ENCODE measurements around the gene SERPINA5. TPM values are rescaled to one million over a fixed set of nuclear protein-coding genes. Genes with fewer than 3 reads are reported as not detected.
"Not testable (repeated sequence)": the region's sequence is repeated elsewhere in the genome, so short reads cannot be mapped to it uniquely, and the experiment has no call there.

The SERPINA5 gene
- total RNA-seq, 2 experiments from 2014 or later, result not detected

- no peaks in the 10 kb centered on the region for H3K9me3 Mint-ChIP-seq
- DNase-seq, result no peak
- no peaks in the 10 kb centered on the region for H3K27me3 Mint-ChIP-seq
- no peak overlapping the region for H3K27ac Mint-ChIP-seq
- ChIA-PET CTCF (no interaction called here), POLR2A (no interaction called here)
- no peaks in the 10 kb centered on the region for H3K36me3 Mint-ChIP-seq (ENCODE audit: low read depth)
- no peak overlapping the region for H3K4me3 Mint-ChIP-seq
- H3K4me1 Mint-ChIP-seq, result no peaks in the 10 kb centered on the region
Measured at GRCh38 chr14:94573475-94574277, 7.5 kb upstream of the SERPINA5 start.

DNA sequence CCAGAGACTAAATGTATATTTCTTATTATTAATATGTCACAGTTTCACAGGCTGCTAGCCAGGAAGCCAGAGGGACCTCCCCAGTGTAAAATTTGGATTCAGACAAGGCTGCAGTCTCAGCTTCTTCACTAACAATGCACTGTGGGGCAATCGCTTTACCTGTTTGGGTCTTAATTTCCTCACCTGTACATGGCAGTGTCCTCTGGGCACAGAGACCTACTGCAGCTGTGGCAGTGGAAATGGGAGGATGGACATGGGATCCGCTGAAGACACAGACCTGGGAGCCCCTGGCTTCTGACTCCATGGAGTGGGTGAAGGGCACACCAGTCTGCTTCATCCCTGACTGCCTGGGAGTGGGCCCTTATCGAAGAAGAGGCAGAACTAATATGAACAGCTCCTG lies 6.9 kb upstream of the SERPINA5 start:
- Mint-ChIP-seq H3K4me3 (no peak overlapping the region), H3K4me1 (no peaks in the 10 kb centered on the region), H3K27ac (no peak overlapping the region), H3K9me3 (no peaks in the 10 kb centered on the region), H3K36me3 (ENCODE audit: low read depth) (no peaks in the 10 kb centered on the region), H3K27me3 (no peaks in the 10 kb centered on the region)
- ChIA-PET CTCF (no interaction called here), POLR2A (no interaction called here)
- no peak for DNase-seq

- DNase-seq, result no peak
- H3K4me1 Mint-ChIP-seq, result no peaks in the 10 kb centered on the region
Measured at GRCh38 chr14:94575730-94576585, 5.3 kb upstream of the SERPINA5 start.

GRCh38 chr14:94577472-94577871 lies 3.8 kb upstream of the SERPINA5 start:
- H3K4me1 Mint-ChIP-seq; H3K27ac Mint-ChIP-seq; H3K27me3 Mint-ChIP-seq; H3K4me3 Mint-ChIP-seq; H3K36me3 Mint-ChIP-seq (ENCODE audit: low read depth); POLR2A ChIA-PET; H3K9me3 Mint-ChIP-seq; CTCF ChIA-PET; DNase-seq: not testable (repeated sequence)

More at GRCh38 chr14:94575730-94576585, 5.3 kb upstream of the SERPINA5 start:
- no peak overlapping the region for H3K27ac Mint-ChIP-seq
- no peaks in the 10 kb centered on the region for H3K9me3 Mint-ChIP-seq
- peaks cover 3% of the 10 kb centered on the region for H3K27me3 Mint-ChIP-seq
- H3K4me3 Mint-ChIP-seq, result no peak overlapping the region
- no peaks in the 10 kb centered on the region for H3K36me3 Mint-ChIP-seq (ENCODE audit: low read depth)
- ChIA-PET CTCF (interaction anchor here (0.9 kb wide), 1 partner anchor 27 kb away, joined by 3 read pairs; no protein-coding TSS in a partner anchor), POLR2A (no interaction called here)

GRCh38 chr14:94578712-94579111 lies 2.5 kb upstream of the SERPINA5 start:
- H3K9me3 Mint-ChIP-seq, result no peaks in the 10 kb centered on the region
- no peak overlapping the region for H3K27ac Mint-ChIP-seq
- H3K4me1 Mint-ChIP-seq, result no peaks in the 10 kb centered on the region
- ChIA-PET CTCF (no interaction called here), POLR2A (no interaction called here)
- no peak for DNase-seq
- H3K36me3 Mint-ChIP-seq (ENCODE audit: low read depth), result no peaks in the 10 kb centered on the region
- H3K4me3 Mint-ChIP-seq, result no peak overlapping the region
- H3K27me3 Mint-ChIP-seq, result peaks cover 3% of the 10 kb centered on the region

- no peak overlapping the region for H3K27ac Mint-ChIP-seq
- no peaks in the 10 kb centered on the region for H3K9me3 Mint-ChIP-seq
- H3K36me3 Mint-ChIP-seq (ENCODE audit: low read depth), result no peaks in the 10 kb centered on the region
- H3K4me3 Mint-ChIP-seq, result no peak overlapping the region
- ChIA-PET CTCF (no interaction called here), POLR2A (no interaction called here)
- peaks cover 3% of the 10 kb centered on the region for H3K27me3 Mint-ChIP-seq
- H3K4me1 Mint-ChIP-seq, result no peaks in the 10 kb centered on the region
- no peak for DNase-seq
Measured at GRCh38 chr14:94582199-94582750, 1.0 kb downstream of the SERPINA5 start.

- POLR2A ChIA-PET, result no interaction called here
- no peaks in the 10 kb centered on the region for H3K9me3 Mint-ChIP-seq
- no peaks in the 10 kb centered on the region for H3K4me1 Mint-ChIP-seq
- peaks cover 3% of the 10 kb centered on the region for H3K27me3 Mint-ChIP-seq
- CTCF ChIA-PET, result no interaction called here
- no peak overlapping the region for H3K27ac Mint-ChIP-seq
- no peaks in the 10 kb centered on the region for H3K36me3 Mint-ChIP-seq (ENCODE audit: low read depth)
- no peak overlapping the region for H3K4me3 Mint-ChIP-seq
- no peak for DNase-seq
Measured at GRCh38 chr14:94582851-94583250, 1.6 kb downstream of the SERPINA5 start.

GRCh38 chr14:94583557-94583956 lies 2.3 kb downstream of the SERPINA5 start:
- CTCF ChIA-PET, result no interaction called here
- Mint-ChIP-seq H3K27me3 (peaks cover 3% of the 10 kb centered on the region), H3K9me3 (no peaks in the 10 kb centered on the region), H3K4me1 (no peaks in the 10 kb centered on the region), H3K27ac (no peak overlapping the region), H3K36me3 (ENCODE audit: low read depth) (no peaks in the 10 kb centered on the region), H3K4me3 (no peak overlapping the region)
- DNase-seq, result no peak
- POLR2A ChIA-PET, result no interaction called here

GRCh38 chr14:94584591-94585280 lies 3.5 kb downstream of the SERPINA5 start:
- CTCF ChIA-PET, result no interaction called here
- H3K4me1 Mint-ChIP-seq, result no peaks in the 10 kb centered on the region
- no peaks in the 10 kb centered on the region for H3K9me3 Mint-ChIP-seq
- no peak for DNase-seq
- H3K36me3 Mint-ChIP-seq (ENCODE audit: low read depth), result no peaks in the 10 kb centered on the region
- peaks cover 3% of the 10 kb centered on the region for H3K27me3 Mint-ChIP-seq
- POLR2A ChIA-PET, result no interaction called here
- H3K4me3 Mint-ChIP-seq, result no peak overlapping the region
- H3K27ac Mint-ChIP-seq, result no peak overlapping the region

DNA sequence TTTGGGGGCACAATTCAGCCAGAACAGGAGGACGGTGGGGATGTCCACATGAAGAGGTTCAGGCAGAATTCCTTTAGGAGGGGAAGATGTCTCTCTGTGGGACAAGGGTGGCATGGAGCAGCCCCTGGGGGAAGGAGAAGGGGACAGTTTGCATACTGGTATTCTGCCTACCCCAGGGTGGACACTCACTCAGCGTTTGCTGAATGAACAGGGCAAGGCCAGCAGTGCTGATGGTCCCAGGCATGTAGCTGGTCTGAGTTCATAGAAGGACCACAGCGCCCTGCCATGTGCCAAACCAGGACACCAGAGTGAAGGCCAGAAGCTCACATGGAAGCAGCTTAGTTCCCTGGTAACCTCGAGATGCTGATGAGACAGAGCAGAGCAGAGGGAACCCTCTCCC lies 5.4 kb downstream of the SERPINA5 start:
- Mint-ChIP-seq H3K27me3 (no peaks in the 10 kb centered on the region), H3K27ac (no peak overlapping the region), H3K4me3 (no peak overlapping the region), H3K9me3 (no peaks in the 10 kb centered on the region), H3K4me1 (no peaks in the 10 kb centered on the region), H3K36me3 (ENCODE audit: low read depth) (no peaks in the 10 kb centered on the region)
- ChIA-PET CTCF (no interaction called here), POLR2A (no interaction called here)
- no peak for DNase-seq

GRCh38 chr14:94588311-94588710 lies 7.1 kb downstream of the SERPINA5 start:
- Mint-ChIP-seq H3K9me3 (no peaks in the 10 kb centered on the region), H3K27me3 (no peaks in the 10 kb centered on the region), H3K4me3 (no peak overlapping the region), H3K36me3 (ENCODE audit: low read depth) (no peaks in the 10 kb centered on the region), H3K27ac (no peak overlapping the region), H3K4me1 (no peaks in the 10 kb centered on the region)
- no peak for DNase-seq
- POLR2A ChIA-PET, result no interaction called here
- CTCF ChIA-PET, result no interaction called here

DNA sequence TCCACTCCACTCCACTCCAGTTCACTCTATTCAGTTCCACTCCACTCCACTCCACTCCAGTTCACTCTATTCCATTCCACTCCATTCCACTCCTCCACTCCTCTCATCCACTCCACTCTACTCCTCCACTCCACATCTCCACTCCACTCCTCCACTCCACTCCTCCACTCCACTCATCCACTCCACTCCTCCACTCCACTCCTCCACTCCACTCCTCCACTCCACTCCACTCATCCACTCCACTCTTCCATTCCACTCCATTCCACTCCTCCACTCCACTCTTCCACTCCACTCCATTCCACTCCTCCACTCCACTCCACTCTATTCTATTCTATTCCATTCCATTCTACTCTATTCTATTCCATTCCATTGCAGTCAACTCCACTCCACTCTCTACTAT lies 9.8 kb downstream of the SERPINA5 start:
- no peaks in the 10 kb centered on the region for H3K27me3 Mint-ChIP-seq
- CTCF ChIA-PET, result no interaction called here
- no peak for DNase-seq
- H3K4me3 Mint-ChIP-seq, result no peak overlapping the region
- POLR2A ChIA-PET, result no interaction called here
- H3K27ac Mint-ChIP-seq, result no peak overlapping the region
- no peaks in the 10 kb centered on the region for H3K36me3 Mint-ChIP-seq (ENCODE audit: low read depth)
- no peaks in the 10 kb centered on the region for H3K9me3 Mint-ChIP-seq
- no peaks in the 10 kb centered on the region for H3K4me1 Mint-ChIP-seq

- Mint-ChIP-seq H3K4me1 (no peaks in the 10 kb centered on the region), H3K9me3 (no peaks in the 10 kb centered on the region), H3K4me3 (no peak overlapping the region), H3K27ac (no peak overlapping the region), H3K36me3 (ENCODE audit: low read depth) (no peaks in the 10 kb centered on the region), H3K27me3 (no peaks in the 10 kb centered on the region)
- DNase-seq, result no peak
- ChIA-PET CTCF (interaction anchor here (1.0 kb wide), 1 partner anchor 14 kb away, joined by 3 read pairs; no protein-coding TSS in a partner anchor), POLR2A (no interaction called here)
Measured at GRCh38 chr14:94591871-94592270, 10.6 kb downstream of the SERPINA5 start.
